GM21529 (cell line): Measurements from ENCODE around the gene EFS.

ENCODE experiments used
- ATAC-seq: cut with Tn5 transposase; IDR thresholded peaks from one replicate; pipeline ENCODE4 v1.9.1; 2021; ENCODE audit not compliant: unreplicated experiment

Gene EFS

GRCh38 chr14:23379366-23380196 lies 14.6 kb upstream of the EFS start:
- ATAC-seq: no peak

GRCh38 chr14:23378612-23379220 lies 13.7 kb upstream of the EFS start:
- no peak for ATAC-seq

GRCh38 chr14:23377573-23378563 lies 12.9 kb upstream of the EFS start:
- ATAC-seq: no peak

GRCh38 chr14:23377198-23377550 lies 12.2 kb upstream of the EFS start:
- ATAC-seq: no peak

- ATAC-seq: no peak
Observed at GRCh38 chr14:23376482-23377197, 11.7 kb upstream of the EFS start, which contains the start of gene CMTM5. Gene CMTM5 (plus strand): TSS chr14:23377046. CDS start chr14:23377252, 206 bp downstream.

GRCh38 chr14:23375527-23376251 lies 10.7 kb upstream of the EFS start:
- no peak for ATAC-seq

- no peak for ATAC-seq
Observed at GRCh38 chr14:23373041-23373440, 8.1 kb upstream of the EFS start.

GRCh38 chr14:23372509-23372908 lies 7.5 kb upstream of the EFS start, which contains the start of gene IL25:
Gene IL25 (plus strand): TSS chr14:23372809.
- ATAC-seq: no peak

- no peak for ATAC-seq
Observed at GRCh38 chr14:23371865-23372264, 6.9 kb upstream of the EFS start.

GRCh38 chr14:23370221-23370620 lies 5.2 kb upstream of the EFS start:
- no peak for ATAC-seq

- ATAC-seq: no peak
Observed at GRCh38 chr14:23366426-23366921, 1.5 kb upstream of the EFS start.

- ATAC-seq: no peak
Observed at GRCh38 chr14:23365732-23366425, 907 bp upstream of the EFS start.

- no peak for ATAC-seq
Observed at GRCh38 chr14:23364164-23365035, 572 bp downstream of the EFS start.

- ATAC-seq: no peak
Observed at GRCh38 chr14:23362200-23362599, 2.8 kb downstream of the EFS start.

GRCh38 chr14:23361763-23362162 lies 3.2 kb downstream of the EFS start:
- ATAC-seq: no peak

GRCh38 chr14:23361320-23361719 lies 3.7 kb downstream of the EFS start:
- no peak for ATAC-seq

- no peak for ATAC-seq
Observed at GRCh38 chr14:23360496-23360895, 4.5 kb downstream of the EFS start.

- ATAC-seq: no peak
Observed at GRCh38 chr14:23359722-23360447, 5.1 kb downstream of the EFS start.
